IMR-90 (cell line): ENCODE data around the gene SLC51A. TPM values are rescaled to one million over a fixed set of nuclear protein-coding genes. Genes with fewer than 3 reads are reported as not detected.

ENCODE experiments used
- ATAC-seq: fragments of 200-7000 bp; cut with Tn5 transposase; 2 replicates; pipeline ENCODE4 v1.9.1; 2020; ENCODE audit warnings: low read depth, mild to moderate bottlenecking, moderate library complexity
- BruUV-seq: library from RNA; stranded (reverse); fragments of 400-500 nt; replicated peaks from 2 replicates; lab custom pipeline; 2021; lab: Mats Ljungman, UMichigan
- CTCF ChIA-PET: fragments of 300-600 bp; formaldehyde crosslinking; extraction: SDS; loops from one replicate; lab custom pipeline; 2021; ENCODE audit warnings: antibody characterized with exemption; lab: Yijun Ruan, JAX
- POLR2A ChIA-PET: fragments of 300-600 bp; sonication (Branson Sonifier 250); formaldehyde crosslinking; loops from one replicate; lab custom pipeline; 2022; ENCODE audit warnings: antibody characterized with exemption; ENCODE audit not compliant: unreplicated experiment; lab: Charles Lee
- DNase-seq: peaks from one replicate; pipeline ENCODE4 v3.0.0; 2013
- H2AFZ ChIP-seq: replicated peaks from 2 replicates; pipeline ENCODE3; 2013; ENCODE audit warnings: low read length, mild to moderate bottlenecking; ENCODE audit not compliant: poor library complexity
- H2AK5ac ChIP-seq: 2 replicates; pipeline ENCODE4 v1.6.1; 2013; ENCODE audit warnings: low read depth, low read length, inconsistent platforms
- H2AK9ac ChIP-seq: replicated peaks from 2 replicates; pipeline ENCODE3; 2013; ENCODE audit warnings: mild to moderate bottlenecking, low read depth, low read length, moderate library complexity; ENCODE audit not compliant: poor library complexity
- H2BK120ac ChIP-seq: 2 replicates; pipeline ENCODE4 v1.6.1; 2013; ENCODE audit warnings: low read depth, low read length, inconsistent platforms
- H2BK15ac ChIP-seq: 3 replicates; pipeline ENCODE4 v1.6.1; 2013; ENCODE audit warnings: low read depth, low read length, inconsistent platforms
- H2BK20ac ChIP-seq: 2 replicates; pipeline ENCODE4 v1.6.1; 2013; ENCODE audit warnings: low read depth, mild to moderate bottlenecking, inconsistent platforms, low read length, moderate library complexity
- H2BK5ac ChIP-seq: 2 replicates; pipeline ENCODE4 v1.6.1; 2013; ENCODE audit warnings: mild to moderate bottlenecking, low read depth, low read length, inconsistent platforms; ENCODE audit not compliant: poor library complexity, severe bottlenecking
- H3K14ac ChIP-seq: replicated peaks from 2 replicates; pipeline ENCODE4 v1.6.1; 2013; ENCODE audit warnings: low read depth, low read length, inconsistent platforms
- H3K18ac ChIP-seq: 2 replicates; pipeline ENCODE4 v1.6.1; 2013; ENCODE audit warnings: low read depth, low read length, control low read depth
- H3K23ac ChIP-seq: 2 replicates; pipeline ENCODE4 v1.6.1; 2013; ENCODE audit warnings: low read depth, low read length, inconsistent platforms
- H3K27ac ChIP-seq: 2 replicates; pipeline ENCODE4 v1.5.1; 2013; ENCODE audit warnings: mild to moderate bottlenecking, control low read depth, low read length; ENCODE audit not compliant: insufficient read depth
- H3K27me3 ChIP-seq: 2 replicates; pipeline ENCODE4 v1.6.1; 2013; ENCODE audit warnings: low read length; ENCODE audit not compliant: control insufficient read depth, insufficient read depth
- H3K36me3 ChIP-seq: 2 replicates; pipeline ENCODE4 v1.6.1; 2013; ENCODE audit warnings: low read length, mixed read lengths; ENCODE audit not compliant: control insufficient read depth, insufficient read depth
- H3K4ac ChIP-seq: 2 replicates; pipeline ENCODE4 v1.6.1; 2013; ENCODE audit warnings: low read depth, low read length, inconsistent platforms
- H3K4me1 ChIP-seq: 2 replicates; pipeline ENCODE4 v1.6.1; 2013; ENCODE audit warnings: low read length, mixed read lengths; ENCODE audit not compliant: control insufficient read depth, insufficient read depth
- H3K4me2 ChIP-seq: 2 replicates; pipeline ENCODE4 v1.6.1; 2013; ENCODE audit warnings: low read depth, mild to moderate bottlenecking, control low read depth, low read length, moderate library complexity
- H3K4me3 ChIP-seq: 2 replicates; pipeline ENCODE4 v1.5.1; 2013; ENCODE audit warnings: low read depth, mild to moderate bottlenecking, control low read depth, low read length, moderate library complexity; ENCODE audit not compliant: insufficient read depth
- H3K56ac ChIP-seq: 2 replicates; pipeline ENCODE4 v1.6.1; 2013; ENCODE audit warnings: low read length, inconsistent platforms; ENCODE audit not compliant: insufficient read depth; ENCODE audit errors: extremely low read depth
- H3K79me1 ChIP-seq, 2 experiments: 2 replicates each; pipeline ENCODE4 v1.6.1; 2013; ENCODE audit warnings: low read length in 2 of 2, inconsistent platforms in 1 of 2, low read depth in 1 of 2
- H3K9ac ChIP-seq: 2 replicates; pipeline ENCODE4 v1.6.1; 2013; ENCODE audit warnings: low read depth, low read length, control low read depth
- H3K9me1 ChIP-seq: 2 replicates; pipeline ENCODE4 v1.6.1; 2013; ENCODE audit warnings: low read length, inconsistent platforms; ENCODE audit not compliant: insufficient read depth
- H3K9me3 ChIP-seq: 2 replicates; pipeline ENCODE4 v1.6.1; 2013; ENCODE audit warnings: low read length; ENCODE audit not compliant: control insufficient read depth, insufficient read depth
- H4K20me1 ChIP-seq: 2 replicates; pipeline ENCODE4 v1.6.1; 2013; ENCODE audit warnings: low read length, inconsistent platforms; ENCODE audit not compliant: insufficient read depth
- H4K5ac ChIP-seq: 2 replicates; pipeline ENCODE4 v1.6.1; 2013; ENCODE audit warnings: mild to moderate bottlenecking, low read depth, low read length, control low read depth
- H4K8ac ChIP-seq, 2 experiments: 2 replicates each; pipeline ENCODE4 v1.6.1; 2013; ENCODE audit warnings: low read depth in 2 of 2, low read length in 2 of 2, control low read depth in 1 of 2, inconsistent platforms in 1 of 2
- H4K91ac ChIP-seq: 2 replicates; pipeline ENCODE4 v1.6.1; 2013; ENCODE audit warnings: low read depth, low read length, inconsistent platforms; ENCODE audit not compliant: insufficient read depth
- CEBPB ChIP-seq: IDR thresholded peaks from 2 replicates; pipeline ENCODE4 v1.6.1; 2012; ENCODE audit warnings: low read depth, low read length, improper control_type of control experiment
- MAFK ChIP-seq: IDR thresholded peaks from 2 replicates; pipeline ENCODE4 v1.6.1; 2012; ENCODE audit warnings: low read depth, low read length, improper control_type of control experiment
- RCOR1 ChIP-seq: IDR thresholded peaks from 2 replicates; pipeline ENCODE4 v1.6.1; 2012; ENCODE audit warnings: mild to moderate bottlenecking, low read length, improper control_type of control experiment; ENCODE audit not compliant: insufficient replicate concordance
- WGBS, 2 experiments: methylation state at CpG; one replicate each; pipeline versions ENCODE4 v1.1.5 to v1.1.7; 2013; ENCODE audit warnings: missing lambda C conversion rate in 2 of 2; ENCODE audit not compliant: insufficient read length in 1 of 2; ENCODE audit errors: extremely low coverage in 2 of 2; 5-methylcytosine and 5-hydroxymethylcytosine counted together
- dilution Hi-C: fragments of 300-500 bp; cut with HindIII; formaldehyde crosslinking; loops from one replicate; pipeline ENCODE4 v1.14.3; 2018; ENCODE audit warnings: low sequenced_read_pairs; ENCODE audit not compliant: unreplicated experiment
- in situ Hi-C: fragments of 300-500 bp; cut with MboI; formaldehyde crosslinking; loops from 3 replicates; pipeline ENCODE4 v1.14.3; 2019; ENCODE audit warnings: low sequenced_read_pairs, inconsistent platforms, mixed read lengths
- intact Hi-C: fragments of 100-400 bp; cut with micrococcal nuclease; formaldehyde crosslinking; loops from 2 replicates; pipeline ENCODE4 v1.10.0; 2022
- polyA plus RNA-seq, 3 experiments: library from polyadenylated mRNA; depleted of rRNA; stranded (reverse); fragments of >200 nt; gene quantifications; 2 replicates each; pipeline ENCODE4 v1.2.3, GENCODE V29; 2012; ENCODE audit warnings: low replicate concordance in 1 of 3
- total RNA-seq: library from RNA; depleted of rRNA; stranded (reverse); fragments of >200 nt; gene quantifications from 2 replicates; pipeline ENCODE4 v1.2.3, GENCODE V29; 2012

Gene SLC51A
- total and polyA plus RNA-seq, 2 of the 4 experiments (the other 2 are of a cell fraction) = not detected

DNA sequence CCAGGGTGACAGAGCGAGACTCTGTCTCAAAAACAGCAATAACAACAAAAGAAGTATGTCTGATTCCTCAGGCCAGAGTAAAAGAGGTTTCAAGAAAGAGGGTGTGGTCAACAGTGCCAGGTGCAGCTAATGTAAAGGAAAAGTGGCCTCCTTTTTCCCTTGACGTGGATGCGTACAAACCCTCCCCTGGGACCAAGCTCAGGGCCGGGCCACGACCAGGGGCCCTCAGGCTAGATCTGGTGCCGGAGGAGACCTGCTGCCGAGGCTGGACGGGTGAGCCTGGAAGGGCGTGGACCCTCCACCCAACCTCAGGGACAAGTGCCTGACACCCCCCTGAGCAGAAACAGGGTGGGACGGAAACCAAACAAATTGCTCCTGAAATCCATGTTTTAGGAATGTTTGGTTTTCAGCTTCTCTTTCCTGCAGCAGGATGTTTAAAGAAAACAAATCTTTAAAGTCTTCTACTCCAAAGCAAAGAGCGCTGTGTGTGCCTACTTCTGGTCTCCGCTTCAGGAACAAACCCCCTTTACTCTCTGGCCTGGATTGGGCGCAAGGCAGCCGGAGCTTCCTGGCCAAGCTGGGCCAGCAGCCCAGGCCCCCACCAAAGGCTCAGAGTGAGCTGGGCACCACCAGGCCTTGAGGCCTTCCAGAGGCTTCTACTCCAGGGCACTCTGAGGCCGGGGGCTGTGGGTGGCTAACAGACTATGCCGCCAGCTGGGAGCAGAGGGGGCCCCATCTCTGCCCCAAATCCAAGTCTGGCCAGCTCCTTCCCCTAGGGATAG is 26.6 kb upstream of the SLC51A start:
- in situ Hi-C loops = no loop called here
- H3K18ac ChIP-seq = no peak overlapping the region
- POLR2A ChIA-PET = no interaction called here

More for the DNA sequence above, 26.6 kb upstream of the SLC51A start:
- Histone ChIP-seq H3K23ac (no peak overlapping the region), H3K9me3 (no peaks in the 10 kb centered on the region), H4K8ac (no peak overlapping the region), H3K36me3 (no peaks in the 10 kb centered on the region), H3K9me1 (no peaks in the 10 kb centered on the region), H2BK120ac (no peak overlapping the region), H2BK5ac (no peak overlapping the region), H2BK20ac (no peak overlapping the region), H3K56ac (no peak overlapping the region), H4K5ac (no peak overlapping the region), H2AFZ (no peak overlapping the region), H4K91ac (no peak overlapping the region), H3K4me3 (no peak overlapping the region), H3K4me1 (no peaks in the 10 kb centered on the region; the same call in 1 of the 2 replicates), H3K9ac (no peak overlapping the region), H3K27me3 (no peaks in the 10 kb centered on the region), H2AK9ac (no peak overlapping the region), H3K4me2 (no peak overlapping the region), H3K14ac (no peak overlapping the region), H2BK15ac (no peak overlapping the region), H3K27ac (no peak overlapping the region), H3K79me1 (no peaks in the 10 kb centered on the region), H4K20me1 (no peaks in the 10 kb centered on the region), H2AK5ac (no peak overlapping the region), H3K4ac (no peak overlapping the region)
- no peak for ATAC-seq
- DNase-seq = no peak
- TF ChIP-seq MAFK (no peak), RCOR1 (no peak), CEBPB (no peak)
- no CpG with 5 or more reads among the region's 16 CpGs for WGBS, 2 experiments
- BruUV-seq = no TSS peak
- intact Hi-C loops (no loop called here), dilution Hi-C loops (loop anchor here (25.0 kb wide), 1 partner anchor 127 kb away; no protein-coding TSS in a partner anchor)
- CTCF ChIA-PET = no interaction called here
